Neural progenitor cell (in vitro differentiated cells): ENCODE measurements around the gene RCOR1. TPM values are rescaled to one million over a fixed set of nuclear protein-coding genes. Genes with fewer than 3 reads are reported as not detected.

Experiments
- DNase-seq: peaks from one replicate; pipeline ENCODE4 v3.0.0-alpha.2; 2016; ENCODE audit warnings: low spot score
- H2AFZ ChIP-seq: fragments of 200-600 bp; sonication (generic); replicated peaks from 2 replicates; pipeline ENCODE4 v1.6.1; 2016; ENCODE audit warnings: antibody characterized with exemption
- H3F3A ChIP-seq: fragments of 200-600 bp; sonication (generic); 2 replicates; pipeline ENCODE4 v1.6.1; 2016; ENCODE audit warnings: antibody characterized with exemption, low read depth
- H3K27ac ChIP-seq: fragments of 200-600 bp; sonication (generic); 2 replicates; pipeline ENCODE4 v1.5.1; 2016; ENCODE audit warnings: mild to moderate bottlenecking
- H3K27me3 ChIP-seq: fragments of 200-600 bp; sonication (generic); 2 replicates; pipeline ENCODE4 v1.6.1; 2016; ENCODE audit warnings: mild to moderate bottlenecking, moderate library complexity
- H3K36me3 ChIP-seq: fragments of 200-600 bp; sonication (generic); 2 replicates; pipeline ENCODE4 v1.5.1; 2016
- H3K4me1 ChIP-seq: fragments of 200-600 bp; sonication (generic); 2 replicates; pipeline ENCODE4 v1.6.1; 2016; ENCODE audit warnings: mixed run types
- H3K4me2 ChIP-seq: fragments of 200-600 bp; sonication (generic); 2 replicates; pipeline ENCODE4 v1.6.1; 2016
- H3K4me3 ChIP-seq: fragments of 200-600 bp; sonication (generic); 2 replicates; pipeline ENCODE4 v1.5.1; 2016
- H3K79me2 ChIP-seq: fragments of 200-600 bp; sonication (generic); 2 replicates; pipeline ENCODE4 v1.6.1; 2016; ENCODE audit warnings: low read depth
- H3K9ac ChIP-seq: fragments of 200-600 bp; sonication (generic); 2 replicates; pipeline ENCODE4 v1.6.1; 2016
- H3K9me3 ChIP-seq: fragments of 200-600 bp; sonication (generic); 2 replicates; pipeline ENCODE4 v1.5.1; 2016; ENCODE audit warnings: low read depth
- H4K20me1 ChIP-seq: fragments of 200-600 bp; sonication (generic); 2 replicates; pipeline ENCODE4 v1.6.1; 2016; ENCODE audit warnings: low read depth
- H3K27ac Mint-ChIP-seq: 3 replicates; pipeline ENCODE4 v1.8.0; 2021; ENCODE audit warnings: mixed read lengths
- H3K27me3 Mint-ChIP-seq: 2 replicates; pipeline ENCODE4 v1.8.0; 2022; ENCODE audit warnings: low read depth, mild to moderate bottlenecking, inconsistent platforms, moderate library complexity, mixed read lengths; ENCODE audit not compliant: insufficient read depth
- H3K36me3 Mint-ChIP-seq: 3 replicates; pipeline ENCODE4 v1.8.0; 2021; ENCODE audit warnings: mixed read lengths
- H3K4me1 Mint-ChIP-seq: 3 replicates; pipeline ENCODE4 v1.8.0; 2021; ENCODE audit warnings: mixed read lengths
- H3K4me3 Mint-ChIP-seq: 3 replicates; pipeline ENCODE4 v1.8.0; 2021; ENCODE audit warnings: mild to moderate bottlenecking, moderate library complexity, mixed read lengths
- H3K9me3 Mint-ChIP-seq: 3 replicates; pipeline ENCODE4 v1.8.0; 2020; ENCODE audit warnings: mixed read lengths
- EZH2 ChIP-seq: fragments of 200-600 bp; sonication (generic); IDR thresholded peaks from 2 replicates; pipeline ENCODE4 v1.6.1; 2017; ENCODE audit warnings: antibody characterized with exemption, mild to moderate bottlenecking, moderate library complexity
- EZH2phosphoT487 ChIP-seq: fragments of 200-600 bp; sonication (generic); IDR thresholded peaks from 2 replicates; pipeline ENCODE4 v1.6.1; 2017; ENCODE audit warnings: antibody characterized with exemption
- total RNA-seq: library from RNA; depleted of rRNA; stranded (reverse); fragments of >200 nt; gene quantifications from 2 replicates; pipeline ENCODE4 v1.2.3, GENCODE V29; 2015; ENCODE audit warnings: low replicate concordance
- TF ChIP-seq, protein P1 (sequence below): fragments of 200-600 bp; sonication (generic); IDR thresholded peaks from 2 replicates; pipeline ENCODE4 v1.5.1; 2017; ENCODE audit warnings: antibody characterized with exemption, mild to moderate bottlenecking

RCOR1 gene
- total RNA-seq, 1 donor from 2014 or later = 33.7 TPM

DNA sequence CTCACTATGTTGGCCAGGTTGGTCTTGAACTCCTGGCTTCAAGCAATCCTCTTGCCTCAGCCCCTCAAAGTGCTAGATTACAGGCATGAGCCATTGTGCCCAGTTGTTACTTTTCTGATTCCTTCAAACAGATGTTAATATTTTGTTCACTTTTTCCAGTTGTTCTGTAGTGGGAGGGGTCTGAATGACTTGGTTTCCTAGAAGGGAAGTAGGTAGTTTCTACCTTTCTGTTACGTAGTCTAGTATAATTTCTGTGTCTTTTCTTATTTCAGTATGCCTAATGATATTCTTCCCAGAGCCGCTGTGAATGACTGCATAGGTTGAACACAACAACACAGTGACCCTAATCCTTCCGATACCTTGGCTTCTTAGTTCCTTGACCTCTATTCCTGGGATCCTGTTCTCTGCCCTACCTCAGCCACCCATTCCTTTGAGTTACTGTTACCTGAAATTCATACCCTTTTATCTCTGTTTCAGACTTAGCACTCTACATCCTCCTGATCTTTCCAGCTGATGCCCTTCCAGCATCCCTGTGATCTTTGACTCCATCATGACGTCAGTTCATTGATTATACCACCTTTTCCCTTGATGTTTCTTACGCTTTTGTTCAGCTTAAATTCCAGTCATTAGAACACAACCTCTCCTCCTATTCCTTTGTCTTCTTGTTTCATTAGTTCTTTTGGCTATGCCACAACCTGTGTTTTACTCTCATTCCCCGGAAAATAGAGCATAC, 33.3 kb downstream of the RCOR1 start:
- no peak overlapping the region for H3K9ac ChIP-seq
- no peak overlapping the region for H3K4me2 ChIP-seq
- peaks cover 53% of the 10 kb centered on the region for H3F3A ChIP-seq
- no peaks in the 10 kb centered on the region for H3K9me3 Mint-ChIP-seq
- H3K36me3 ChIP-seq = peaks cover 3% of the 10 kb centered on the region
- peaks cover 97% of the 10 kb centered on the region for H3K79me2 ChIP-seq
- H3K27ac ChIP-seq = peak overlapping the region; percentile 44
- H3K9me3 ChIP-seq = no peaks in the 10 kb centered on the region
- no peak overlapping the region for H3K27ac Mint-ChIP-seq
- H3K4me1 Mint-ChIP-seq = peaks cover 42% of the 10 kb centered on the region
- H4K20me1 ChIP-seq = peaks cover 72% of the 10 kb centered on the region
- no peaks in the 10 kb centered on the region for H3K27me3 Mint-ChIP-seq
- DNase-seq = no peak
- peaks cover 5% of the 10 kb centered on the region for H3K36me3 Mint-ChIP-seq
- no peak overlapping the region for H3K4me3 Mint-ChIP-seq
- no peak overlapping the region for H2AFZ ChIP-seq
- peaks cover 35% of the 10 kb centered on the region for H3K4me1 ChIP-seq
- TF ChIP-seq, protein P1, sequence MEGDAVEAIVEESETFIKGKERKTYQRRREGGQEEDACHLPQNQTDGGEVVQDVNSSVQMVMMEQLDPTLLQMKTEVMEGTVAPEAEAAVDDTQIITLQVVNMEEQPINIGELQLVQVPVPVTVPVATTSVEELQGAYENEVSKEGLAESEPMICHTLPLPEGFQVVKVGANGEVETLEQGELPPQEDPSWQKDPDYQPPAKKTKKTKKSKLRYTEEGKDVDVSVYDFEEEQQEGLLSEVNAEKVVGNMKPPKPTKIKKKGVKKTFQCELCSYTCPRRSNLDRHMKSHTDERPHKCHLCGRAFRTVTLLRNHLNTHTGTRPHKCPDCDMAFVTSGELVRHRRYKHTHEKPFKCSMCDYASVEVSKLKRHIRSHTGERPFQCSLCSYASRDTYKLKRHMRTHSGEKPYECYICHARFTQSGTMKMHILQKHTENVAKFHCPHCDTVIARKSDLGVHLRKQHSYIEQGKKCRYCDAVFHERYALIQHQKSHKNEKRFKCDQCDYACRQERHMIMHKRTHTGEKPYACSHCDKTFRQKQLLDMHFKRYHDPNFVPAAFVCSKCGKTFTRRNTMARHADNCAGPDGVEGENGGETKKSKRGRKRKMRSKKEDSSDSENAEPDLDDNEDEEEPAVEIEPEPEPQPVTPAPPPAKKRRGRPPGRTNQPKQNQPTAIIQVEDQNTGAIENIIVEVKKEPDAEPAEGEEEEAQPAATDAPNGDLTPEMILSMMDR = no peak
- TF ChIP-seq EZH2phosphoT487 (no peak), EZH2 (no peak)
- no peaks in the 10 kb centered on the region for H3K27me3 ChIP-seq
- no peak overlapping the region for H3K4me3 ChIP-seq

DNA sequence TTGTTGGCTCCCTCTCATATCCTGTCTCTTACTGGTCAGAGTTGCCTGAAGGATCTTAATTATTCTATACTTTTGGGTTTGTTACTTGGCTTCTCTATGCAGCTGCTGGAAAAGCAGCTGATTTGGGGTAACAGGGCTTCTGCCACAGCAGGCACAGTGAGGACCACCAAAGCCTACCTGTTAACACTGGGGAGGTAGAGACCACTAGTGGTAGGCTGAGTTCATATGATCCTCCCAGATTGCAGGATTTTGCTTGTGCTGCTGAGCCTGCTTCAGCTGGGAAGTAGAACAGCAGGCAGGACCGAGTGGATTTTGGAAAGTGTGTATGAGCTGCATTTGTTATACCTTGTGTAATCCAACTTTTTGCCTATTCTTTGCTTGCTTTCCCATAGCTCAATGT, 34.1 kb downstream of the RCOR1 start:
- no peak for TF ChIP-seq EZH2phosphoT487
- TF ChIP-seq, protein P1 = peak; percentile 11
- peaks cover 67% of the 10 kb centered on the region for H4K20me1 ChIP-seq
- H3K4me3 ChIP-seq = no peak overlapping the region
- H3K4me2 ChIP-seq = no peak overlapping the region
- Mint-ChIP-seq H3K27ac (no peak overlapping the region), H3K36me3 (peaks cover 3% of the 10 kb centered on the region), H3K27me3 (no peaks in the 10 kb centered on the region), H3K4me3 (no peak overlapping the region), H3K4me1 (peaks cover 36% of the 10 kb centered on the region), H3K9me3 (no peaks in the 10 kb centered on the region)
- no peak overlapping the region for H3K9ac ChIP-seq
- DNase-seq = no peak
- peak overlapping the region; percentile 44 for H3K27ac ChIP-seq
- no peaks in the 10 kb centered on the region for H3K27me3 ChIP-seq
- H3F3A ChIP-seq = peaks cover 53% of the 10 kb centered on the region
- H3K4me1 ChIP-seq = peaks cover 32% of the 10 kb centered on the region
- H3K36me3 ChIP-seq = no peaks in the 10 kb centered on the region
- peaks cover 97% of the 10 kb centered on the region for H3K79me2 ChIP-seq
- H2AFZ ChIP-seq = no peak overlapping the region
- no peaks in the 10 kb centered on the region for H3K9me3 ChIP-seq

DNA sequence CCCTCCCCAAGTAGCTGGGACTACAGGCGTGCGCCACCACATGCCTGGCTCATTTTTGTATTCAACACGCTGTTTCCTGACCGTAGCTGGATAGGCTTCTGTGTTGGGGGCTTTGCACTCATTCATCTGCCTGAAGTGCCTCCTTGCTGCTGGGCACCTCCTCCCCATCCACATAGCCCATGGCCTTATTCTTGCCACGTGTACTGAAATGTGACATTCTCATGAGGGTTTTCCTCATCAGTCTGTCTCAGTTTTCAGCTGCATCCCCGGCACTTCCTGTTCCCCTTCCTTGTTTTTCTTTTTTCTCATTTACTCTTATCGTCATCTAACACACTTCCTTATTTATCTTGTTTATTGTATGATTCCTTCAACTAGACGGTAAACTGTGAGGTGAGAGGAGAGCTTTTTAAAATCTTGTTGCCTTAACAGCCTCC, 36.6 kb downstream of the RCOR1 start:
- H3K36me3 ChIP-seq = no peaks in the 10 kb centered on the region
- H3K4me3 Mint-ChIP-seq = no peak overlapping the region
- no peak overlapping the region for H3K4me2 ChIP-seq
- no peak overlapping the region for H2AFZ ChIP-seq
- peaks cover 45% of the 10 kb centered on the region for H3F3A ChIP-seq
- no peak overlapping the region for H3K4me3 ChIP-seq
- H3K4me1 ChIP-seq = peaks cover 24% of the 10 kb centered on the region
- H3K27me3 ChIP-seq = no peaks in the 10 kb centered on the region
- no peak for DNase-seq
- peaks cover 24% of the 10 kb centered on the region for H3K4me1 Mint-ChIP-seq
- H4K20me1 ChIP-seq = peaks cover 62% of the 10 kb centered on the region
- H3K79me2 ChIP-seq = peaks cover 97% of the 10 kb centered on the region
- H3K27me3 Mint-ChIP-seq = no peaks in the 10 kb centered on the region
- no peaks in the 10 kb centered on the region for H3K9me3 Mint-ChIP-seq
- peak overlapping the region; percentile 82 for H3K27ac ChIP-seq
- no peaks in the 10 kb centered on the region for H3K9me3 ChIP-seq
- TF ChIP-seq, protein P1 = no peak
- TF ChIP-seq EZH2 (no peak), EZH2phosphoT487 (no peak)
- H3K27ac Mint-ChIP-seq = no peak overlapping the region
- H3K36me3 Mint-ChIP-seq = peaks cover 3% of the 10 kb centered on the region
- no peak overlapping the region for H3K9ac ChIP-seq
